Hepatocyte (in vitro differentiated cells): Measurements from ENCODE around the gene TMEM150B.

Experiments used
- EZH2phosphoT487 ChIP-seq: fragments of 200-600 bp; sonication (generic); IDR thresholded peaks from one replicate; pipeline ENCODE4 v1.6.1; 2018; ENCODE audit warnings: antibody characterized with exemption, mild to moderate bottlenecking, low read depth, moderate library complexity; ENCODE audit not compliant: unreplicated experiment, severe bottlenecking
- TF ChIP-seq, protein P1 (sequence below): fragments of 200-600 bp; sonication (generic); IDR thresholded peaks from 2 replicates; pipeline ENCODE4 v1.5.1; 2016; ENCODE audit warnings: antibody characterized with exemption, mild to moderate bottlenecking; ENCODE audit not compliant: poor library complexity

GRCh38 chr19:55339889-55340783 is 15.0 kb upstream of the TMEM150B start:
- TF ChIP-seq, protein P1, sequence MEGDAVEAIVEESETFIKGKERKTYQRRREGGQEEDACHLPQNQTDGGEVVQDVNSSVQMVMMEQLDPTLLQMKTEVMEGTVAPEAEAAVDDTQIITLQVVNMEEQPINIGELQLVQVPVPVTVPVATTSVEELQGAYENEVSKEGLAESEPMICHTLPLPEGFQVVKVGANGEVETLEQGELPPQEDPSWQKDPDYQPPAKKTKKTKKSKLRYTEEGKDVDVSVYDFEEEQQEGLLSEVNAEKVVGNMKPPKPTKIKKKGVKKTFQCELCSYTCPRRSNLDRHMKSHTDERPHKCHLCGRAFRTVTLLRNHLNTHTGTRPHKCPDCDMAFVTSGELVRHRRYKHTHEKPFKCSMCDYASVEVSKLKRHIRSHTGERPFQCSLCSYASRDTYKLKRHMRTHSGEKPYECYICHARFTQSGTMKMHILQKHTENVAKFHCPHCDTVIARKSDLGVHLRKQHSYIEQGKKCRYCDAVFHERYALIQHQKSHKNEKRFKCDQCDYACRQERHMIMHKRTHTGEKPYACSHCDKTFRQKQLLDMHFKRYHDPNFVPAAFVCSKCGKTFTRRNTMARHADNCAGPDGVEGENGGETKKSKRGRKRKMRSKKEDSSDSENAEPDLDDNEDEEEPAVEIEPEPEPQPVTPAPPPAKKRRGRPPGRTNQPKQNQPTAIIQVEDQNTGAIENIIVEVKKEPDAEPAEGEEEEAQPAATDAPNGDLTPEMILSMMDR: no peak
- no peak for TF ChIP-seq EZH2phosphoT487
